Cardiac fibroblast (primary cell): ENCODE results near the gene IFT88.

Experiments
- DNase-seq, 2 donors: peaks; one replicate each; pipeline versions ENCODE4 v3.0.0 to v3.0.0-alpha.2; 2010; ENCODE audit warnings: low read depth in 2 of 2
- H3K4me3 ChIP-seq, 2 donors: replicated peaks in 1 of 2; 1 replicate in 1 of 2; 2 replicates in 1 of 2; pipeline ENCODE4 v1.5.1; 2011; ENCODE audit warnings: low read depth in 2 of 2, low read length in 2 of 2, mild to moderate bottlenecking in 2 of 2, moderate library complexity in 1 of 2
- CTCF ChIP-seq: IDR thresholded peaks from one replicate; pipeline ENCODE4 v1.5.1; 2011; ENCODE audit warnings: low read depth, mild to moderate bottlenecking, low read length, inconsistent platforms

Gene IFT88

GRCh38 chr13:20652946-20653345 lies 86.0 kb downstream of the IFT88 start:
- H3K4me3 ChIP-seq: no peak overlapping the region
- DNase-seq: no peak
- TF ChIP-seq CTCF: no peak

- DNase-seq: peak; percentile 23 to 53
- no peak for TF ChIP-seq CTCF
- no peak overlapping the region for H3K4me3 ChIP-seq
Observed at GRCh38 chr13:20654156-20654555, 87.2 kb downstream of the IFT88 start.

GRCh38 chr13:20658451-20659040 lies 91.6 kb downstream of the IFT88 start:
- no peak overlapping the region for H3K4me3 ChIP-seq
- no peak for TF ChIP-seq CTCF
- peak; percentile 20 to 32 for DNase-seq

GRCh38 chr13:20664351-20664750 lies 97.4 kb downstream of the IFT88 start:
- TF ChIP-seq CTCF: no peak
- no peak for DNase-seq
- H3K4me3 ChIP-seq: no peak overlapping the region

GRCh38 chr13:20666948-20667347 lies 100.0 kb downstream of the IFT88 start:
- TF ChIP-seq CTCF: no peak

GRCh38 chr13:20667857-20668437 lies 101.0 kb downstream of the IFT88 start:
- no peak for DNase-seq
- H3K4me3 ChIP-seq: no peak overlapping the region
- no peak for TF ChIP-seq CTCF

More at GRCh38 chr13:20666948-20667347, 100.0 kb downstream of the IFT88 start:
- no peak for DNase-seq
- no peak overlapping the region for H3K4me3 ChIP-seq

- TF ChIP-seq CTCF: no peak
- no peak overlapping the region for H3K4me3 ChIP-seq
- no peak for DNase-seq
Observed at GRCh38 chr13:20669162-20669561, 102.2 kb downstream of the IFT88 start.
